ENCODE data around the gene PHPT1.

PHPT1 gene

GRCh38 chr9:136814725-136815421, 34.3 kb upstream of the PHPT1 start:
- no peak for DNase-seq (ENCODE audit: low read depth)
- no peak for TF ChIP-seq CTCF (conservative IDR thresholded peaks at IDR 0.05; ENCODE audit: low read depth, low read length)
- H3K4me3 ChIP-seq (ENCODE audit: low read length) = no peak overlapping the region

- DNase-seq (ENCODE audit: low read depth) = no peak
- no peak for TF ChIP-seq CTCF (conservative IDR thresholded peaks at IDR 0.05; ENCODE audit: low read depth, low read length)
- H3K4me3 ChIP-seq (ENCODE audit: low read length) = no peak overlapping the region
These were observed 33.8 kb upstream of the PHPT1 start for GRCh38 chr9:136815422-136815782.

GRCh38 chr9:136820971-136821825, 28.0 kb upstream of the PHPT1 start:
- no peak for DNase-seq (ENCODE audit: low read depth)

GRCh38 chr9:136821826-136822544, 27.2 kb upstream of the PHPT1 start:
- no peak for DNase-seq (ENCODE audit: low read depth)
- TF ChIP-seq CTCF (conservative IDR thresholded peaks at IDR 0.05; ENCODE audit: low read depth, low read length) = no peak
- no peak overlapping the region for H3K4me3 ChIP-seq (ENCODE audit: low read length)

More at GRCh38 chr9:136820971-136821825, 28.0 kb upstream of the PHPT1 start:
- no peak for TF ChIP-seq CTCF (conservative IDR thresholded peaks at IDR 0.05; ENCODE audit: low read depth, low read length)
- H3K4me3 ChIP-seq (ENCODE audit: low read length) = no peak overlapping the region

- TF ChIP-seq CTCF (conservative IDR thresholded peaks at IDR 0.05; ENCODE audit: low read depth, low read length) = no peak
- no peak overlapping the region for H3K4me3 ChIP-seq (ENCODE audit: low read length)
- DNase-seq (ENCODE audit: low read depth) = no peak
These were observed 25.8 kb upstream of the PHPT1 start for GRCh38 chr9:136823136-136824046.

GRCh38 chr9:136824496-136825225, 24.5 kb upstream of the PHPT1 start:
- H3K4me3 ChIP-seq (ENCODE audit: low read length) = no peak overlapping the region
- TF ChIP-seq CTCF (conservative IDR thresholded peaks at IDR 0.05; ENCODE audit: low read depth, low read length) = no peak
- no peak for DNase-seq (ENCODE audit: low read depth)
